Smooth muscle cell (in vitro differentiated cells): ENCODE measurements around the gene C17orf113. TPM values are rescaled to one million over a fixed set of nuclear protein-coding genes. Genes with fewer than 3 reads are reported as not detected.

Experiments
- DNase-seq: peaks from one replicate; lab custom pipeline; 2025; ENCODE audit not compliant: unreplicated experiment; lab: John Stamatoyannopoulos, UW
- H2AFZ ChIP-seq: fragments of 200-600 bp; sonication (generic); 2 replicates; pipeline ENCODE4 v1.6.0; 2016; ENCODE audit warnings: antibody characterized with exemption, low read depth, mild to moderate bottlenecking
- H3F3A ChIP-seq: fragments of 200-600 bp; sonication (generic); 2 replicates; pipeline ENCODE4 v1.6.0; 2017; ENCODE audit warnings: antibody characterized with exemption, low read depth
- H3K27ac ChIP-seq: fragments of 200-600 bp; sonication (generic); 2 replicates; pipeline ENCODE4 v1.5.1; 2016; ENCODE audit warnings: low read depth, mild to moderate bottlenecking
- H3K27me3 ChIP-seq: fragments of 200-600 bp; sonication (generic); 2 replicates; pipeline ENCODE4 v1.6.1; 2016; ENCODE audit warnings: low read depth, mild to moderate bottlenecking
- H3K36me3 ChIP-seq: fragments of 200-600 bp; sonication (generic); 2 replicates; pipeline ENCODE4 v1.5.1; 2016; ENCODE audit warnings: low read depth
- H3K4me1 ChIP-seq: fragments of 200-600 bp; sonication (generic); 2 replicates; pipeline ENCODE4 v1.5.1; 2016; ENCODE audit warnings: low read depth
- H3K4me2 ChIP-seq: fragments of 200-600 bp; sonication (generic); 2 replicates; pipeline ENCODE4 v1.6.0; 2016; ENCODE audit warnings: mild to moderate bottlenecking
- H3K4me3 ChIP-seq: fragments of 200-600 bp; sonication (generic); 2 replicates; pipeline ENCODE4 v1.5.1; 2016; ENCODE audit warnings: mild to moderate bottlenecking
- H3K79me2 ChIP-seq: fragments of 200-600 bp; sonication (generic); 2 replicates; pipeline ENCODE4 v1.6.0; 2016; ENCODE audit warnings: low read depth, mild to moderate bottlenecking
- H3K9ac ChIP-seq: fragments of 200-600 bp; sonication (generic); 2 replicates; pipeline ENCODE4 v1.6.0; 2016; ENCODE audit warnings: low read depth
- H3K9me3 ChIP-seq: fragments of 200-600 bp; sonication (generic); replicated peaks from 2 replicates; pipeline ENCODE4 v1.5.1; 2016; ENCODE audit warnings: low read depth
- H4K20me1 ChIP-seq: fragments of 200-600 bp; sonication (generic); 2 replicates; pipeline ENCODE4 v1.6.0; 2016; ENCODE audit warnings: low read depth
- CTCF ChIP-seq: fragments of 200-600 bp; sonication (generic); IDR thresholded peaks from 2 replicates; pipeline ENCODE4 v1.5.1; 2017; ENCODE audit warnings: borderline replicate concordance, mild to moderate bottlenecking, antibody characterized with exemption; ENCODE audit not compliant: insufficient read depth, poor library complexity, severe bottlenecking
- WGBS: methylation state at CpG from one replicate; pipeline ENCODE4 v1.1.7; 2016; ENCODE audit warnings: low lambda C conversion rate; 5-methylcytosine and 5-hydroxymethylcytosine counted together
- polyA plus RNA-seq: library from polyadenylated mRNA; unstranded; fragments of >200 nt; fragmentation: Nextera tagmentation; extraction: Ambion mirVana; gene quantifications from 2 replicates; pipeline ENCODE4 v1.2.1, GENCODE V29; 2016
- total RNA-seq: library from RNA; depleted of rRNA; stranded (reverse); fragments of >200 nt; gene quantifications from 2 replicates; pipeline ENCODE4 v1.2.3, GENCODE V29; 2014

Gene C17orf113
- total and polyA plus RNA-seq, 2 experiments from 2014 or later: 0.38 to 0.49 TPM

DNA sequence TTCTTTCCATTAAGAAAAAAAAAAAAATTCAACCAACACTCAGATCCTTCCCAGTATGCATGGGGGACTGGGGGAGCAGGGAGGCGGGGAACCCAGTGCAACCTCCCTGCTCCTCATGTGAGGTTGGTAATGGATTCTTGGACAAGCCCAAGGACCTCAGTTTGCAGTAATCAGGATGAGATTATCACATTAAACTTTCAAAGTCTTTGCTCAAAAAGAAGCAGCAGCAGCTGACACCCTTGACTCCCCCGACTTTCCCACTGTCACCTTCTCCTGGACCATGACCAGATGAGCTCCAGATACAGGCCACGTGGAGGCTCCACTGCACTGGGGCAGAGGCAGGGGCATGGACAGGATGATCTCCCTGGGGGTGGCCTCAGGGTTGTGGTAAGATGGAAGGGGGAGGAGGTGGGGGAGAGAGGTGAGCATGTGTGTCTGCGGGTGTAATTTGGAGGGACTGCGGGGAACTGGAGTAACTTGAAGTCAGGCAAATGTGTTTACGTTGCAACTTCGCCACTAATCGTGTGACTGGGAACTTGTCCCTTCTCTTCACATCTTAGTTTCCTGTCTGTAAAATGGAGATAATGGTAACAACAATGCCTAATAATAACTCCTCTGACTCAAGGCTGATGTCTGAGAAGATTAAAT lies 28.1 kb upstream of the C17orf113 start:
- H4K20me1 ChIP-seq: no peaks in the 10 kb centered on the region
- H3K36me3 ChIP-seq: no peaks in the 10 kb centered on the region
- no peaks in the 10 kb centered on the region for H3K4me1 ChIP-seq
- H3K9me3 ChIP-seq: no peaks in the 10 kb centered on the region
- peaks cover 5% of the 10 kb centered on the region for H3K27me3 ChIP-seq
- TF ChIP-seq CTCF: no peak
- no peak overlapping the region for H3K27ac ChIP-seq
- no peak overlapping the region for H3K4me2 ChIP-seq
- no peak overlapping the region for H2AFZ ChIP-seq
- no peaks in the 10 kb centered on the region for H3K79me2 ChIP-seq
- H3F3A ChIP-seq: no peaks in the 10 kb centered on the region
- DNase-seq: no peak
- WGBS: 77% methylated on average over 8 of the region's 8 CpGs
- H3K9ac ChIP-seq: no peak overlapping the region
- no peak overlapping the region for H3K4me3 ChIP-seq

DNA sequence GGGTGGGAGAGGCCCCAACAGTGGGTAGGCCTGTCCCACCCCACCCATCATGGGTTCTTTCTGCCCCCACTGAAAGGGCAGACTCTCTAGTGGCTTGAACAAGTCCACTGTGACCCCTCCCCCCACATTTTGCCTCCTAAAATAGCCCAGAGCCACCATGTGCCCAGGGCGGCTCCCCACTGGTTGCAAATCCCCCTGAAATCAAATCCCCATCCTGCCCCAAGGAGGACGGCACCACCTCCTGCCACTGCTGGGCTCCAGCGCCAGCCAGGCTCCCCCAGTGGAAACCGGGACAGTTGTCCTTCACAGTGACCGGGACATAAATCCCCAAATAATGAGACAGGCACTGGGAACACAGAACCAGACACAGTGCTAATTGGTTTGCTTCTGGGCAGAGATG lies 27.4 kb upstream of the C17orf113 start:
- WGBS: 90% methylated on average over 5 of the region's 5 CpGs
- Histone ChIP-seq H3K4me1 (no peaks in the 10 kb centered on the region), H3K9me3 (no peaks in the 10 kb centered on the region), H2AFZ (no peak overlapping the region), H3F3A (no peaks in the 10 kb centered on the region), H3K4me3 (no peak overlapping the region), H3K9ac (no peak overlapping the region), H3K79me2 (no peaks in the 10 kb centered on the region), H3K4me2 (no peak overlapping the region), H3K27me3 (peaks cover 13% of the 10 kb centered on the region), H4K20me1 (no peaks in the 10 kb centered on the region), H3K36me3 (no peaks in the 10 kb centered on the region), H3K27ac (no peak overlapping the region)
- no peak for TF ChIP-seq CTCF
- no peak for DNase-seq

GRCh38 chr17:42076797-42077559 lies 26.6 kb upstream of the C17orf113 start:
- Histone ChIP-seq H3K27me3 (peaks cover 21% of the 10 kb centered on the region), H3K27ac (no peak overlapping the region), H3K4me2 (no peak overlapping the region), H3K36me3 (no peaks in the 10 kb centered on the region), H3K4me3 (no peak overlapping the region), H3K9ac (no peak overlapping the region), H3K79me2 (no peaks in the 10 kb centered on the region), H3K9me3 (no peaks in the 10 kb centered on the region), H2AFZ (no peak overlapping the region), H3F3A (no peaks in the 10 kb centered on the region), H4K20me1 (no peaks in the 10 kb centered on the region), H3K4me1 (no peaks in the 10 kb centered on the region)
- DNase-seq: no peak
- no peak for TF ChIP-seq CTCF
- WGBS: 83% methylated on average over 4 of the region's 4 CpGs
